IMR-90 (cell line): ENCODE results near the gene PTEN. TPM values are rescaled to one million over a fixed set of nuclear protein-coding genes. Genes with fewer than 3 reads are reported as not detected.

Experiments
- ATAC-seq: fragments of 200-7000 bp; cut with Tn5 transposase; 2 replicates; pipeline ENCODE4 v1.9.1; 2020; ENCODE audit warnings: low read depth, mild to moderate bottlenecking, moderate library complexity
- BruUV-seq: library from RNA; stranded (reverse); fragments of 400-500 nt; replicated peaks from 2 replicates; lab custom pipeline; 2021; lab: Mats Ljungman, UMichigan
- CTCF ChIA-PET: fragments of 300-600 bp; formaldehyde crosslinking; extraction: SDS; loops from one replicate; lab custom pipeline; 2021; ENCODE audit warnings: antibody characterized with exemption; lab: Yijun Ruan, JAX
- POLR2A ChIA-PET: fragments of 300-600 bp; sonication (Branson Sonifier 250); formaldehyde crosslinking; loops from one replicate; lab custom pipeline; 2022; ENCODE audit warnings: antibody characterized with exemption; ENCODE audit not compliant: unreplicated experiment; lab: Charles Lee
- DNase-seq: peaks from one replicate; pipeline ENCODE4 v3.0.0; 2013
- H2AFZ ChIP-seq: replicated peaks from 2 replicates; pipeline ENCODE3; 2013; ENCODE audit warnings: low read length, mild to moderate bottlenecking; ENCODE audit not compliant: poor library complexity
- H2AK5ac ChIP-seq: 2 replicates; pipeline ENCODE4 v1.6.1; 2013; ENCODE audit warnings: low read depth, low read length, inconsistent platforms
- H2AK9ac ChIP-seq: replicated peaks from 2 replicates; pipeline ENCODE3; 2013; ENCODE audit warnings: mild to moderate bottlenecking, low read depth, low read length, moderate library complexity; ENCODE audit not compliant: poor library complexity
- H2BK120ac ChIP-seq: 2 replicates; pipeline ENCODE4 v1.6.1; 2013; ENCODE audit warnings: low read depth, low read length, inconsistent platforms
- H2BK15ac ChIP-seq: 3 replicates; pipeline ENCODE4 v1.6.1; 2013; ENCODE audit warnings: low read depth, low read length, inconsistent platforms
- H2BK20ac ChIP-seq: 2 replicates; pipeline ENCODE4 v1.6.1; 2013; ENCODE audit warnings: low read depth, mild to moderate bottlenecking, inconsistent platforms, low read length, moderate library complexity
- H2BK5ac ChIP-seq: 2 replicates; pipeline ENCODE4 v1.6.1; 2013; ENCODE audit warnings: mild to moderate bottlenecking, low read depth, low read length, inconsistent platforms; ENCODE audit not compliant: poor library complexity, severe bottlenecking
- H3K14ac ChIP-seq: replicated peaks from 2 replicates; pipeline ENCODE4 v1.6.1; 2013; ENCODE audit warnings: low read depth, low read length, inconsistent platforms
- H3K18ac ChIP-seq: 2 replicates; pipeline ENCODE4 v1.6.1; 2013; ENCODE audit warnings: low read depth, low read length, control low read depth
- H3K23ac ChIP-seq: 2 replicates; pipeline ENCODE4 v1.6.1; 2013; ENCODE audit warnings: low read depth, low read length, inconsistent platforms
- H3K27ac ChIP-seq: 2 replicates; pipeline ENCODE4 v1.5.1; 2013; ENCODE audit warnings: mild to moderate bottlenecking, control low read depth, low read length; ENCODE audit not compliant: insufficient read depth
- H3K27me3 ChIP-seq: 2 replicates; pipeline ENCODE4 v1.6.1; 2013; ENCODE audit warnings: low read length; ENCODE audit not compliant: control insufficient read depth, insufficient read depth
- H3K36me3 ChIP-seq: 2 replicates; pipeline ENCODE4 v1.6.1; 2013; ENCODE audit warnings: low read length, mixed read lengths; ENCODE audit not compliant: control insufficient read depth, insufficient read depth
- H3K4ac ChIP-seq: 2 replicates; pipeline ENCODE4 v1.6.1; 2013; ENCODE audit warnings: low read depth, low read length, inconsistent platforms
- H3K4me1 ChIP-seq: 2 replicates; pipeline ENCODE4 v1.6.1; 2013; ENCODE audit warnings: low read length, mixed read lengths; ENCODE audit not compliant: control insufficient read depth, insufficient read depth
- H3K4me2 ChIP-seq: 2 replicates; pipeline ENCODE4 v1.6.1; 2013; ENCODE audit warnings: low read depth, mild to moderate bottlenecking, control low read depth, low read length, moderate library complexity
- H3K4me3 ChIP-seq: 2 replicates; pipeline ENCODE4 v1.5.1; 2013; ENCODE audit warnings: low read depth, mild to moderate bottlenecking, control low read depth, low read length, moderate library complexity; ENCODE audit not compliant: insufficient read depth
- H3K56ac ChIP-seq: 2 replicates; pipeline ENCODE4 v1.6.1; 2013; ENCODE audit warnings: low read length, inconsistent platforms; ENCODE audit not compliant: insufficient read depth; ENCODE audit errors: extremely low read depth
- H3K79me1 ChIP-seq, 2 experiments: 2 replicates each; pipeline ENCODE4 v1.6.1; 2013; ENCODE audit warnings: low read length in 2 of 2, inconsistent platforms in 1 of 2, low read depth in 1 of 2
- H3K9ac ChIP-seq: 2 replicates; pipeline ENCODE4 v1.6.1; 2013; ENCODE audit warnings: low read depth, low read length, control low read depth
- H3K9me1 ChIP-seq: 2 replicates; pipeline ENCODE4 v1.6.1; 2013; ENCODE audit warnings: low read length, inconsistent platforms; ENCODE audit not compliant: insufficient read depth
- H3K9me3 ChIP-seq: 2 replicates; pipeline ENCODE4 v1.6.1; 2013; ENCODE audit warnings: low read length; ENCODE audit not compliant: control insufficient read depth, insufficient read depth
- H4K20me1 ChIP-seq: 2 replicates; pipeline ENCODE4 v1.6.1; 2013; ENCODE audit warnings: low read length, inconsistent platforms; ENCODE audit not compliant: insufficient read depth
- H4K5ac ChIP-seq: 2 replicates; pipeline ENCODE4 v1.6.1; 2013; ENCODE audit warnings: mild to moderate bottlenecking, low read depth, low read length, control low read depth
- H4K8ac ChIP-seq, 2 experiments: 2 replicates each; pipeline ENCODE4 v1.6.1; 2013; ENCODE audit warnings: low read depth in 2 of 2, low read length in 2 of 2, control low read depth in 1 of 2, inconsistent platforms in 1 of 2
- H4K91ac ChIP-seq: 2 replicates; pipeline ENCODE4 v1.6.1; 2013; ENCODE audit warnings: low read depth, low read length, inconsistent platforms; ENCODE audit not compliant: insufficient read depth
- BHLHE40 ChIP-seq: fragments of 150-350 bp; IDR thresholded peaks from 2 replicates; pipeline ENCODE4 v1.6.1; 2016; ENCODE audit warnings: mild to moderate bottlenecking, low read depth, low read length
- CEBPB ChIP-seq: IDR thresholded peaks from 2 replicates; pipeline ENCODE4 v1.6.1; 2012; ENCODE audit warnings: low read depth, low read length, improper control_type of control experiment
- CHD1 ChIP-seq: IDR thresholded peaks from 2 replicates; pipeline ENCODE4 v1.6.1; 2012; ENCODE audit warnings: low read depth, low read length, improper control_type of control experiment
- CTCF ChIP-seq: conservative IDR thresholded peaks from 2 replicates; pipeline ENCODE4 v1.5.1; 2012; ENCODE audit warnings: mild to moderate bottlenecking, low read depth, low read length, improper control_type of control experiment
- FOS ChIP-seq: fragments of 150-350 bp; IDR thresholded peaks from 2 replicates; pipeline ENCODE4 v1.6.1; 2016; ENCODE audit warnings: low read depth, low read length
- MAFK ChIP-seq: IDR thresholded peaks from 2 replicates; pipeline ENCODE4 v1.6.1; 2012; ENCODE audit warnings: low read depth, low read length, improper control_type of control experiment
- MAZ ChIP-seq: IDR thresholded peaks from 2 replicates; pipeline ENCODE4 v1.6.1; 2012; ENCODE audit warnings: low read depth, mild to moderate bottlenecking, low read length, improper control_type of control experiment, moderate library complexity, borderline replicate concordance
- MXI1 ChIP-seq: IDR thresholded peaks from 2 replicates; pipeline ENCODE4 v1.6.1; 2012; ENCODE audit warnings: low read depth, mild to moderate bottlenecking, low read length, moderate library complexity, borderline replicate concordance
- NFE2L2 ChIP-seq: fragments of 150-350 bp; IDR thresholded peaks from 2 replicates; pipeline ENCODE4 v1.6.1; 2016; ENCODE audit warnings: low read depth, mild to moderate bottlenecking, low read length
- RAD21 ChIP-seq: IDR thresholded peaks from 2 replicates; pipeline ENCODE4 v1.6.1; 2012; ENCODE audit warnings: low read length, improper control_type of control experiment
- RCOR1 ChIP-seq: IDR thresholded peaks from 2 replicates; pipeline ENCODE4 v1.6.1; 2012; ENCODE audit warnings: mild to moderate bottlenecking, low read length, improper control_type of control experiment; ENCODE audit not compliant: insufficient replicate concordance
- RFX5 ChIP-seq: IDR thresholded peaks from 2 replicates; pipeline ENCODE4 v1.8.0; 2012; ENCODE audit warnings: low read depth, mild to moderate bottlenecking, low read length, moderate library complexity
- SMC3 ChIP-seq: fragments of 150-350 bp; IDR thresholded peaks from 2 replicates; pipeline ENCODE4 v1.6.1; 2016; ENCODE audit warnings: low read depth, mild to moderate bottlenecking, antibody characterized with exemption, low read length, moderate library complexity
- dilution Hi-C: fragments of 300-500 bp; cut with HindIII; formaldehyde crosslinking; loops from one replicate; pipeline ENCODE4 v1.14.3; 2018; ENCODE audit warnings: low sequenced_read_pairs; ENCODE audit not compliant: unreplicated experiment
- in situ Hi-C: fragments of 300-500 bp; cut with MboI; formaldehyde crosslinking; loops from 3 replicates; pipeline ENCODE4 v1.14.3; 2019; ENCODE audit warnings: low sequenced_read_pairs, inconsistent platforms, mixed read lengths
- intact Hi-C: fragments of 100-400 bp; cut with micrococcal nuclease; formaldehyde crosslinking; loops from 2 replicates; pipeline ENCODE4 v1.10.0; 2022
- polyA plus RNA-seq, 3 experiments: library from polyadenylated mRNA; depleted of rRNA; stranded (reverse); fragments of >200 nt; gene quantifications; 2 replicates each; pipeline ENCODE4 v1.2.3, GENCODE V29; 2012; ENCODE audit warnings: low replicate concordance in 1 of 3
- total RNA-seq: library from RNA; depleted of rRNA; stranded (reverse); fragments of >200 nt; gene quantifications from 2 replicates; pipeline ENCODE4 v1.2.3, GENCODE V29; 2012
- TF ChIP-seq, protein P1 (sequence below): fragments of 150-350 bp; IDR thresholded peaks from 2 replicates; pipeline ENCODE4 v1.6.1; 2016; ENCODE audit warnings: low read depth, mild to moderate bottlenecking, low read length, moderate library complexity, borderline replicate concordance
- TF ChIP-seq, protein P2 (sequence below): fragments of 150-350 bp; IDR thresholded peaks from 2 replicates; pipeline ENCODE4 v1.6.1; 2017; ENCODE audit warnings: mild to moderate bottlenecking, antibody characterized with exemption, low read length, low read depth

Gene PTEN
- total and polyA plus RNA-seq, 2 of the 4 experiments (the other 2 are of a cell fraction): 12.0 to 38.9 TPM

GRCh38 chr10:87867453-87867852 lies 4.0 kb downstream of the PTEN start:
- Histone ChIP-seq H4K5ac (no peak overlapping the region), H2AK9ac (no peak overlapping the region), H4K20me1 (peaks cover 65% of the 10 kb centered on the region), H3K36me3 (peaks cover 1% of the 10 kb centered on the region; the same call in 1 of the 2 replicates), H2BK15ac (no peak overlapping the region), H3K14ac (no peak overlapping the region), H3K79me1 (peaks cover 0 to 22% of the 10 kb centered on the region in 2 experiments; a peak in 2 of 4 replicates), H4K8ac (no peak overlapping the region), H3K9ac (peak overlapping the region; percentile 67), H3K27me3 (no peaks in the 10 kb centered on the region), H3K56ac (no peak overlapping the region), H2BK120ac (no peak overlapping the region), H3K9me1 (no peaks in the 10 kb centered on the region; the same call in 1 of the 2 replicates), H2AK5ac (no peak overlapping the region), H3K18ac (no peak overlapping the region), H3K4ac (no peak overlapping the region), H3K23ac (no peak overlapping the region), H3K27ac (no peak overlapping the region), H3K4me3 (peak overlapping the region; percentile 73), H3K4me2 (peak overlapping the region; percentile 97), H2BK5ac (peak overlapping the region; percentile 31), H4K91ac (no peak overlapping the region), H3K4me1 (peaks cover 1% of the 10 kb centered on the region; the same call in 1 of the 2 replicates), H2BK20ac (no peak overlapping the region), H3K9me3 (no peaks in the 10 kb centered on the region), H2AFZ (no peak overlapping the region)
- no TSS peak for BruUV-seq
- TF ChIP-seq BHLHE40 (no peak), SMC3 (no peak), RCOR1 (no peak), CHD1 (no peak), MAFK (no peak), MAZ (no peak), NFE2L2 (no peak), CTCF (no peak), RAD21 (no peak), FOS (no peak), CEBPB (no peak), RFX5 (no peak), MXI1 (no peak)
- TF ChIP-seq, protein P1, sequence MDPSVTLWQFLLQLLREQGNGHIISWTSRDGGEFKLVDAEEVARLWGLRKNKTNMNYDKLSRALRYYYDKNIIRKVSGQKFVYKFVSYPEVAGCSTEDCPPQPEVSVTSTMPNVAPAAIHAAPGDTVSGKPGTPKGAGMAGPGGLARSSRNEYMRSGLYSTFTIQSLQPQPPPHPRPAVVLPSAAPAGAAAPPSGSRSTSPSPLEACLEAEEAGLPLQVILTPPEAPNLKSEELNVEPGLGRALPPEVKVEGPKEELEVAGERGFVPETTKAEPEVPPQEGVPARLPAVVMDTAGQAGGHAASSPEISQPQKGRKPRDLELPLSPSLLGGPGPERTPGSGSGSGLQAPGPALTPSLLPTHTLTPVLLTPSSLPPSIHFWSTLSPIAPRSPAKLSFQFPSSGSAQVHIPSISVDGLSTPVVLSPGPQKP: no peak
- TF ChIP-seq, protein P2, sequence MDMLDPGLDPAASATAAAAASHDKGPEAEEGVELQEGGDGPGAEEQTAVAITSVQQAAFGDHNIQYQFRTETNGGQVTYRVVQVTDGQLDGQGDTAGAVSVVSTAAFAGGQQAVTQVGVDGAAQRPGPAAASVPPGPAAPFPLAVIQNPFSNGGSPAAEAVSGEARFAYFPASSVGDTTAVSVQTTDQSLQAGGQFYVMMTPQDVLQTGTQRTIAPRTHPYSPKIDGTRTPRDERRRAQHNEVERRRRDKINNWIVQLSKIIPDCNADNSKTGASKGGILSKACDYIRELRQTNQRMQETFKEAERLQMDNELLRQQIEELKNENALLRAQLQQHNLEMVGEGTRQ: no peak
- ChIA-PET POLR2A (no interaction called here), CTCF (no interaction called here)
- ATAC-seq: no peak
- intact Hi-C loops (loop anchor here (5.0 to 10.0 kb wide), 3 partner anchors 95 to 407 kb away; no protein-coding TSS in a partner anchor), in situ Hi-C loops (no loop called here), dilution Hi-C loops (no loop called here)
- DNase-seq: no peak
